SIG-M5 treated with dmso at 0.1 percent for 504 hours (cell line): ENCODE results near the gene GBX2.

Experiments used
- DNase-seq: peaks from one replicate; lab custom pipeline; 2025; ENCODE audit not compliant: unreplicated experiment; lab: John Stamatoyannopoulos, UW

The GBX2 gene

DNA sequence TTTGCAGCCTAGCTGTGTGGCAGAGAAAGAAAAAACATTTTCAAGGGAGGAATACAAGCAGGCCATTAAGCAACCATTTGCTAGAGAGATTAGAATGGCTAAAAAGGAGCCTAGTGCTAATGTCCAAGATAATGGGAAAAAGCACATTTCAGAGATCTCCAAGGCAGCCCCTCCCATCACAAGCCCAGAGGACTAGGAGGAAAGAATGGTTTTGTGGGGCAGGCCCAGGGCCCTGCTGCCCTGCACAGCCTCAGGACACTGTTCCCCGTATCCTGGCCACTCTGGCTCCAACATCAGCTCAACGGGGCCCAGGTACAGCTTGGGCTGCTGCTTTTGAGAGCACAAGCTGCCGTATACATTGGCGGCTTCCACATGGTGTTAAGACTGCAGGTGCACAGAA, 16.5 kb upstream of the GBX2 start:
- no peak for DNase-seq

GRCh38 chr2:236180831-236181453, 12.8 kb upstream of the GBX2 start:
- DNase-seq = peak; percentile 57

GRCh38 chr2:236180076-236180816, 12.1 kb upstream of the GBX2 start:
- no peak for DNase-seq

DNA sequence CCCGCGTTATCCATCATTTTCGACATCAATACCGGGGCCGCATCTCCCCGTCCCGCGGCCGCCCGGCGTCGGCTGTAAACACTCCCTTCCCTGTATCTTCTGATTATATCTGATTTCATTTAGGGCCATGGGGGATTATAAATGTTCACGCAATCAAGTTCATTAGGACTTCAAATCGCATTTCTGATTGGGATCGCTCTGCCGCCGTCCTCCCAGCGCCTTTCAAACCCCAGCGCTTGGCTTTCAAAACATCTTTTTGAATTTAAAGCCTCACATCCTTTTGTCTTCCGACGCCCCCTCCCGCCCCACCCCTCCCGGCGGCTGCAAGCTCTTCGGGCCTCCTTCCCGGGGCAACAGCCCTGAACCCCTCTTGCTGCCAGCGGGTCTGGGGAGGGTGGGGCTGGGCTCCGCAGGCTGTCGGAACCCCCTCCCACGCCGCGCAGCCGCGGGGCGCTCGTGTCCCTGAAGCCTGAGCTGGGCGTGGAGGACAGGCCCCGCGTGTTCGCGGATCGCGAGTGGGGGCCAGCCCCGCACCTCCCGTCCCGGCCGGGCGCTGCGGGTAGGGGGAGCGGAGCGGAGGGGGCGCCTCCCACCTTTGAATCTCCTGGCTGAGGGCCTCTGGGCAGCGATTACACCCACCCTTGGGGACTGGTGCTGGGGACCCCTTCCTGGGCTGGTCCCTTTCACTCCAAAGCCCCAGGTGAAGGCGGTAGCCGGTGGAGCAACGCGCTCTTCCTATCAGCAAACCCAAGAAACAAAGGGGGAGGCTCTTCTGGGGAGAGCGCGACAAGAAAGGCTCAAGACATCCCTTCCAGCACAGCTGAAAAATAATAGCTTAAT, 11.3 kb upstream of the GBX2 start:
- DNase-seq = no peak

- DNase-seq = no peak
These were observed 10.7 kb upstream of the GBX2 start for GRCh38 chr2:236178890-236179235.

GRCh38 chr2:236177967-236178889, 10.0 kb upstream of the GBX2 start:
- DNase-seq = no peak

- no peak for DNase-seq
These were observed 9.4 kb upstream of the GBX2 start for GRCh38 chr2:236177604-236177966.

GRCh38 chr2:236176951-236177350, 8.8 kb upstream of the GBX2 start:
- DNase-seq = no peak

DNA sequence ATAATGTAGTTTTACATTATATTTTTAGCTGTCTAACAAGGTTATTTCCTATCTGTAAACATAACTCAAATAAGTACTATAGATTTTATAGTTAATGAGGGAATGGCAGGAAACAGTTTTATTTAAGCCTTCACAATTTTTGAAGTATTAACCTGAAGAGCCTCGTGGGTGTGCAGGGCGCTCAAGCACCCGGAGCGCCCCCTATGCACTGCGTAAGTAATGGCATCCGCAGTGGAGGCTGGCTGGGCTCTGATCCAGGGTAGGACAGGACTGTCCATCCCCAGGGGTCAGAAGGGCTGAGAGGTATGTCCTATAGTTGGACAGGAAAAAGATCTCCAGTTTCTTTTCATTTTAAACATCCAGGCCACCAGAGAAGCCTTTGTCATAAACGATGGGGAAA, 8.2 kb upstream of the GBX2 start:
- DNase-seq = no peak

DNA sequence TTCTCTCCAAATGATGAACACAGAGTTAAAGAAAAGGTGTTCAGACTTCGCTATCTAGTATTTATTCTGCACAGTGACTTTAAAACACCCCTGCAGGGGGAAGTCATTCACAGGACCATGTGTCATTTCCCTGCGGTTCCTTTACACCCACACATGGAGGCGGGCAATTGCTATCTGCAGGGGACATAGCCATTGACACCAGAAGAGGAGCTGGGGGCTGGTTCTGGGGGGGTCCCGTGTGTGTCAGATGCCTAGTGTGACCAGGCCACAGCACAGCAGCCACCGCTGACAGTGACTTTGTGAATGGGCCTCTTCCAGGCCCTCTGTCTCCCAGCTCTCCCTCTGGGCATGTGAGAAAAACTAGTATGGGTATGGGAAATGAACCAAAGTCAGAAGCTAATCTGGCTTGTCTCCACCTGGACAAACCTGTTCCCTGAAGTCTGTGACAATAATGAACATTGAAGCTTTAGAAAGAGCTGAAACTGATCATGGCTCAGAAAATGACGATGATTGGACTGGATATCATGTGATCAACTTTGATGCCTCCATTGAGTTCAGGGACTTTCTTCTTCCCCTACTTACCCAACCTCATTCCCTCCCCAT, 7.5 kb upstream of the GBX2 start:
- DNase-seq = no peak

DNA sequence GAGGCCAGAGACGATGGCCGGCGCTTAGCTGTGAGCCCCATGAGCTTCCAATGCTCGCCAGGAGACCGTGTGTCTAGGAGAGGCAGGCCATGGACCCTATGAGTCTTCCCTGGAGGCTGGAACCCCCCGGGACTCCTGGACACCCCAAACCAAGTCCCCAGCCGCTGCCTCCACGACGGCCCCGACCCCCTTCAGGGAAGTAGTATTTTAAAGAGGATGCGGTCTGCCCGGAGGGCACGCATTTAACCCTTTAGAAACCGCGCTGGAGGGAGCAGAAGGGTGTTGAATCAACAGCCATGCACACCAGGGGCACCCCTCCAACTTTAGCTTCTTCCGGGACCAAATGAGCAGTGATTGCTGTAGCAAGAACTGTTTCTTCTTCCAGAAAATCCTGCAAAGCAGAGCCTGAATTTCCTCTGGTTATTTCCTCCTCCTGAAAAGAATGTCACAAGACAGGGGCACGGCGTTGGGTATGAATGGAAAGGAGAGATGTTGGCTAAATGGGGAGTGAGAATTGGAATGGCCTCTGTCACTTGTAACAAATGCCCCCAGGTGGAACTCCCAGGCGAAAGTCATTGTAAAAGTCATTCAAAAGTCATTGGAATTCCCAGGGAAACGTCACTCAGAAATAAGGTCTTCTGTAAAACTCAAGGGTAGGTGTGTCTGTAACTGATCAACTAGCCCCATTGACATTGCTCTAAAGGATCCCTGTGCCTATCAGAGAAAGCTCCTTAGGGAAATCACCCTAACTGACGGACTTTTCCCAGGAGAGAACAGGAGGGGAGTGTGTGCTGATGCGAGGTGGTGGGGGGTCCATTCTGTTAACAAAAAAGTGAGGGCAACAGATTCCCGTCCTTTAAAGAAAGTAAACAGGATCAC, 5.8 kb upstream of the GBX2 start:
- no peak for DNase-seq

DNA sequence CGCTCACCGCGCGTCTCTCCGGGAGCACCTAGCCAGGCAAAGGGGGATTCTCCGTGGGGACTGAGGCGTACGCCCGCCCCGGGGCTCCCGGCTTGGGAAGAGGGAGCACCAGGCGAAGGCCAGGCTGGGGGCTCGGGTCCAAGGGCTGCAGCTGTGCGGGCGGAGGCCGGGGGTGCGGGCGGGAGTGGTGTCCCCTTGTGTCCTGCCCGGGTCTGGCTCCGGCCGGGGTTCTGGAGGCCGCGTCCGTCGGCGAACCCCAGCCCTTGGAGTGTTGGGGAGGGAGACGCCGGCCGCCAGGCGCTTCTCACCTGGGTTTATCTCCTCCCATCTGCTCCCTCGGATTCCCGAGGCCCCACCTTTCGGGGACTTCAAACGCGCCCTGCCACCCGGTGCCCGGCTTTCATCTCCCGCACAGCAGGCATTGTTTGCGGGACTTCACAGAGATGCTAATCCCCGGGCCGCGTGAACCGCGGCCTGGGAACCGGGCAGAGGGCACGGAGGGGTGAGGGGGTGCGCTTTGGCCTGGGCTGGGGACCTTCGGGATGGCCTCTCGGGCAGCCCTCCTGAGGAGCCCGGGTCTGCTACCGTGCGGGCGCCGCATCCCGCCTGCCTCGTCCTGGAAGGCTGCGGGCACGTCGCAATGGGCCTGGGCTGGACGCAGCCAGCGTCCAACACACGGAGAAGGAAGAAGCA, 5.0 kb upstream of the GBX2 start:
- no peak for DNase-seq

DNA sequence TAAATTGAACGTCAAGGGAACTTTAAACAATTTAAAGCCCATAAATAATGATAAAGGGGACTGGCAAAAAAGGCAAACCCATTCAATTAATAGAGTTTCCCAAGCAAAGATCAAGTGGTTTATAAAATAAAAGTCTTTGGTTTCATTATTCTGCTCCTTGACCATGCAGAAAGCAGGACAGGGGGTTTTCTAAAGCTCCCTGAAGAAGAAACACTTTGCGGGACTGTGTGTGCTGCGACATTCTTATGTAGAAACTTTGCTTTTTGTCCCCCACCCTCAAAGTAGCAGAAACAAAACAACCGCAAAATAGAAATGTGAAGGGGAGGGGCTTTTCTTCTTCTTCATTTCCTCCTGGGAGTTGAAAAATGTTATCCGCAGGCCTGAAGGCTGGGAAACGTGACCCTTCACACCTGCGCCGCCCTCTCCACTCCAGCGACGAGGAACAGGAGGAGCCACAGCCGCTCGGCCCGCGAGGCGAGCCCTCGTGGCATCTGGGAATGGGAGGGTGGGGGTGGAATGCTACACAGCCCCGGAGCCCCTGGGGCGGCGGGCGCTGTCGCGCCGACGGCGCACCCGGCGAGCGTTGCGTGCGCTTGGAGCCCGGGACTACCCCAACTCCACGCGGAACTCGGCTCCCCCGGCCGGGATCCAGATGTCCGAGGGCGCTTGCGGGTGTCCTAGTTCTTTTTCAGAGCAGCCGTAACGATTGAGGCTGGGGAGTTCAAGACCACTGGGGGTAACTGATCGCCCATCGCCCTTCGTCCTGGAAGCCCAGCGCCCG, 4.3 kb upstream of the GBX2 start:
- DNase-seq = no peak

DNA sequence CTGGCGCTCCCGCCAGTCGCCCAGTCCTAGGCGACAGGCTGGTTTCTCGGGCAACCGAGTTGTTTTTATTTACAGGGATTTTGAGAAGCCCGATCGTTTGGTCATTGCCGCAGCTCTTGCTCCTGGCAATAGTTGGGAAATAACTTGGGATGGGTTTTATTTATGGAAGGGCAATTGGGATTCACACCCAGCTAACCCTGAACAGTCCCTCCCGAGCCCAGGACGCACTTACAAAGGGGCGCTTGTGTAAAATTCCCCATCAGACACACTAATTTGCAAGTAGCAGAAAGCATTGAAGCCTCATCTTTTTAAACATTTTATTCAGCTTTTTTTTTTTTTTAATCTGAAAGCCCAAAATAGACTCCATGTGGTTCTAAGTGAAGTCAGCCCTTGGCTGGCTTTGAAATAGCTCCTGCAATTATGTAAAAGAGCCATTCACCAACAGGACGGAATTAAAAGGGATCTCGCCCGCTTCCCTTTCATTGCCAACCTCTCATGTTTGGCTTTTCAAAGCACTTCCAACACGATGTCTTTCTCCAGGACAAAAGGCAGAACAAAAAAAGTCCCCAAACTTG, 3.6 kb upstream of the GBX2 start:
- no peak for DNase-seq

- DNase-seq = no peak
These were observed 3.0 kb upstream of the GBX2 start for GRCh38 chr2:236171181-236171679.

- DNase-seq = no peak
These were observed 2.5 kb upstream of the GBX2 start for GRCh38 chr2:236170590-236171165.

DNA sequence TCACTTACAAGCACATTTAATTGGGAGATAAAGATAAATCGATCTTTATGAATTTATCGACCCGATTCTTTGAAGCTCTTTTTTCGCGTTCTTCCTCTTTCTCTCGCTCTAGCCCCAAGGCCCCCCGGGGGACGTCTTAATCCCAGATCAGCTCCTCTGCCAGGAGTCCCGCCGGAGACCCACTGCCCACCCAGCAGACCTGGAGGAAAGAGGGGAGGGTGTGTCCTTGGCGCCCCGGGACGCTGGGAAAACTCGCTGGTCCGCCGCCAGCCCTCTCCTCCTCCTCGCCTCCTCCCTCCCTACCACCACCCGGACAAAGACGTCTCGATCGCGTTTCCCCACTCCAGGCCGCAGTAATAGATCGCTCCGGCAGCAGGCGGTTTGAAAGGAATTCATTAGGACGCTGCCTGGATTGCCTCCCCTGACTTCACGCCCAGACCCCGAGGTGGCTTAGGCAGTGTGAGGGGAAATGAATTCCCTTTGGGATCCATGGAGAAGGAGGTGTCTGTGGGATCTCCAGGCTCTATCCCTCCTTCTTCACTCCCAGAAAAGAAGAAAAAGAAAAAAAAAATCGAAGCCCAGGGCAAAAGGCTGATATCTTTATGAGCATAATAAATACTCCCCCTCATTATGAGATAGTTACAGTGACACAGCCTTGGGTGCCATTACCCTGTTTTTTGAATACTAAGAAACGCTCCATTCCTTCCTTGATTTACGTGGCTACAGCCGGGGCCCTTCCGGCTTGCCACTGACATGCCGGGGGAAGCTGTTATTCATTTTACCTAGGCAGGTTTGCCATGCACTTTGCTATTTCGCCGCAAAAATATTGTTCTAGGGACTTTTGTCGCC, 1.8 kb upstream of the GBX2 start:
- DNase-seq = no peak
